HFF-Myc (cell line): ENCODE data around the gene SMIM34.
"Not testable (repeated sequence)": the region's sequence is repeated elsewhere in the genome, so short reads cannot be mapped to it uniquely, and the experiment has no call there.

Experiments used
- DNase-seq: peaks from one replicate; pipeline ENCODE4 v3.0.0-alpha.2; 2011; ENCODE audit warnings: low read depth; ENCODE audit errors: extremely low read depth
- H3K4me3 ChIP-seq: replicated peaks from 2 replicates; pipeline ENCODE4 v1.5.1; 2011; ENCODE audit warnings: low read depth, mild to moderate bottlenecking, control low read depth, low read length
- CTCF ChIP-seq: IDR thresholded peaks from 2 replicates; pipeline ENCODE4 v1.5.1; 2012; ENCODE audit warnings: mild to moderate bottlenecking, low read depth, low read length, control low read depth; ENCODE audit errors: missing control alignments

The SMIM34 gene

DNA sequence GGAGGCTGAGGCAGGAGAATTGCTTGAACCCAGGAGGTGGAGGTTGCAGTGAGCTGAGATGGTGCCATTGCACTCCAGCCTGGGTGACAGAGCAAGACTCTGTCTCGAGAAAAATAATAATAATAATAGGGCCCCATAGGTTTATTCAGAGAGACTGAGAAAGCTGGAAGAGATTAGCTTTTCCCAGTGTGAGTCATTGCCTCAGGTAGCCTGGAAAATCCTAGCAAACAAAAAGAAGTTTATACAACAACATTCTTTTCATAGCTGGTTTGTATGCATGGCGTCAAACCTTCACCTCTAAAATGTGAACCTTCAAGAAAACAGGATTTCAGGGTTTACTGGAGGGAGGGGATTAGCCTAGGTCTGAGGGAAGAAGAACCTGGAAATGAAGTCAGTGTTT, 40.6 kb downstream of the SMIM34 start:
- not testable (repeated sequence) for DNase-seq

DNA sequence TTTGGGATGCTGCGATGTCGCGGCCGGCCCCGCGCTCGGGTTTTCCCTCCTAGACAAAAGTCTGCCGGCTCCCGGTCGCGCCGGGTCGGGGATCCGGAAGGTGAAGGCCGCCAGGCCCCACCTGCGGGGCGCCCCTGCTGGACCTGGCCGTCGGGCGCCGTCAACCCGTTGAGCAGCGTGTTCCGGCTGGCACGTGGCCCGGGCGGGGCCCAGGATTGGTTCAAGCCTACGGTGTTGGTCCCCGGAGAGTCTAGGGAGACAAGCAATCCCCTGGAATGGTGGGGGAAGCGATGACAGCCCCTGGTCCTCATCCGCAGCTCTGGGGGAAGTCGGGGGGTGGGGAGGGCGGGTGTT, 48.2 kb downstream of the SMIM34 start:
- H3K4me3 ChIP-seq: not testable (repeated sequence)

More for the DNA sequence above, 40.6 kb downstream of the SMIM34 start:
- not testable (repeated sequence) for H3K4me3 ChIP-seq

DNA sequence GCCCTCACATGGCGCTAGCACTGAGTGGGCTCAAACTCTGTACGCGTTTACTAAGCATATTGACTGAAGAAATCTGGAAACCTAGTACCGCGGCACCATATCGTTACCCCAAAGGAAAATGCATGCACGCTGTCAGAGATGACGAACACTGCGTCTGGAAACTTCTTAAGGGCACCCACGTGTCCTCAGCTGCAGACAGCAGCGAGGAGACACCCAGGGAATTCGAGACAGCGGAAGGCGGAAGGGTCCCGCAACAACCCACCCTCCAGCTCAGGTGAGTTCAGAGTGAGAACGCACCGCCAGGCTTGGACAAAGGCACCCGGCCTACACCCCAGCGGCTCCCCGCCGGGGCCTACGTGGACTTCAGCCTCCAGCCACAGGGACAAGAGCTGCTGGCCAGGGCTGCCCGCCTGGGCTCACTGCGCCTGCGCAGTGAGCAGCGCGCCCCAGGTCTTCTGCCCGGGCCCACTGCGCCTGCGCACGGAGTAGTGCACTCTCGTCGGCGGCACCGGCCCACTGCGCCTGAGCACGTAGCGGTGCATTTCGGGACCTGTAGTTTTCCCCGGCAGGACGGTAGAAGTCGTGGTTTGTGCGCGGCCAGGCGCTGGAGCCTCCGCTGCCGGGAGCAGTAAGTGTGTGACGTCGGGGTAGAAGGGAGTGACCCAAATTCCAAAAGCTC, 48.7 kb downstream of the SMIM34 start, which contains the start of gene SMIM11:
Gene SMIM11, plus strand, starts transcription at position 568 of the 679 bp plus-strand sequence. CDS start 3,998 bp downstream, outside the sequence.
- not testable (repeated sequence) for H3K4me3 ChIP-seq, DNase-seq

More for the DNA sequence above, 48.2 kb downstream of the SMIM34 start:
- DNase-seq: not testable (repeated sequence)

- DNase-seq, H3K4me3 ChIP-seq: not testable (repeated sequence)
Observed at GRCh38 chr21:34374462-34374861, 49.3 kb downstream of the SMIM34 start.

GRCh38 chr21:34372321-34372720, 51.4 kb downstream of the SMIM34 start:
- no peak for TF ChIP-seq CTCF
- DNase-seq: no peak
- no peak overlapping the region for H3K4me3 ChIP-seq

GRCh38 chr21:34369741-34370140, 54.0 kb downstream of the SMIM34 start:
- no peak overlapping the region for H3K4me3 ChIP-seq
- TF ChIP-seq CTCF: no peak
- DNase-seq: no peak
